GM06990 (cell line): Measurements from ENCODE around the gene ATP2A3.

Source experiments
- DNase-seq: peaks from one replicate; pipeline ENCODE4 v3.0.0-alpha.2; 2011; ENCODE audit not compliant: insufficient read length; ENCODE audit errors: extremely low read depth
- H3K27me3 ChIP-seq: replicated peaks from 2 replicates; pipeline ENCODE4 v1.6.0; 2011; ENCODE audit warnings: low read length; ENCODE audit not compliant: control insufficient read depth, insufficient read depth
- H3K36me3 ChIP-seq: 2 replicates; pipeline ENCODE4 v1.5.1; 2011; ENCODE audit warnings: low read length; ENCODE audit not compliant: control insufficient read depth, insufficient read depth
- H3K4me3 ChIP-seq: replicated peaks from 2 replicates; pipeline ENCODE4 v1.5.1; 2011; ENCODE audit warnings: low read depth, mild to moderate bottlenecking, control low read depth, low read length
- CTCF ChIP-seq: IDR thresholded peaks from 2 replicates; pipeline ENCODE4 v1.5.1; 2011; ENCODE audit warnings: low read length, control low read depth, mild to moderate bottlenecking, inconsistent platforms; ENCODE audit not compliant: insufficient read depth, poor library complexity, severe bottlenecking

ATP2A3 gene

GRCh38 chr17:3978421-3979289, 14.4 kb upstream of the ATP2A3 start:
- no peak for DNase-seq
- no peaks in the 10 kb centered on the region for H3K36me3 ChIP-seq
- no peaks in the 10 kb centered on the region for H3K27me3 ChIP-seq
- no peak overlapping the region for H3K4me3 ChIP-seq
- no peak for TF ChIP-seq CTCF

- DNase-seq: no peak
- Histone ChIP-seq H3K4me3 (no peak overlapping the region), H3K27me3 (no peaks in the 10 kb centered on the region), H3K36me3 (no peaks in the 10 kb centered on the region)
- TF ChIP-seq CTCF: no peak
Observed at GRCh38 chr17:3977387-3977786, 13.2 kb upstream of the ATP2A3 start.

GRCh38 chr17:3976675-3977171, 12.5 kb upstream of the ATP2A3 start:
- Histone ChIP-seq H3K36me3 (no peaks in the 10 kb centered on the region), H3K27me3 (no peaks in the 10 kb centered on the region), H3K4me3 (no peak overlapping the region)
- no peak for DNase-seq
- TF ChIP-seq CTCF: no peak

GRCh38 chr17:3974980-3975379, 10.7 kb upstream of the ATP2A3 start:
- H3K36me3 ChIP-seq: no peaks in the 10 kb centered on the region
- no peak overlapping the region for H3K4me3 ChIP-seq
- no peak for TF ChIP-seq CTCF
- no peaks in the 10 kb centered on the region for H3K27me3 ChIP-seq
- DNase-seq: no peak

GRCh38 chr17:3974138-3974687, 10.0 kb upstream of the ATP2A3 start:
- Histone ChIP-seq H3K36me3 (no peaks in the 10 kb centered on the region), H3K27me3 (no peaks in the 10 kb centered on the region), H3K4me3 (no peak overlapping the region)
- no peak for TF ChIP-seq CTCF
- DNase-seq: no peak
